WTC11 (cell line): ENCODE data around the gene STARD13. TPM values are rescaled to one million over a fixed set of nuclear protein-coding genes. Genes with fewer than 3 reads are reported as not detected.

Experiments
- ATAC-seq: fragments of 200-7000 bp; cut with Tn5 transposase; 2 replicates; pipeline ENCODE4 v1.10.0; 2021; ENCODE audit warnings: mild to moderate bottlenecking, moderate library complexity
- CTCF ChIA-PET: fragments of 300-600 bp; sonication (Branson Sonifier 250); formaldehyde crosslinking; loops from one replicate; lab custom pipeline; 2021; ENCODE audit warnings: antibody characterized with exemption; lab: Charles Lee
- POLR2A ChIA-PET: fragments of 350-600 bp; sonication (Branson Sonifier 250); formaldehyde crosslinking; loops from one replicate; lab custom pipeline; 2021; ENCODE audit warnings: antibody characterized with exemption; lab: Charles Lee
- DNase-seq: peaks from one replicate; pipeline ENCODE4 v3.0.0; 2021; ENCODE audit warnings: low spot score
- H3K27ac Mint-ChIP-seq: 2 replicates; pipeline ENCODE4 v1.8.0; 2021; ENCODE audit warnings: mixed read lengths
- H3K27me3 Mint-ChIP-seq: 2 replicates; pipeline ENCODE4 v1.8.0; 2021; ENCODE audit warnings: low read depth, mild to moderate bottlenecking, moderate library complexity, mixed read lengths
- H3K36me3 Mint-ChIP-seq: 2 replicates; pipeline ENCODE4 v1.8.0; 2021; ENCODE audit warnings: mixed read lengths
- H3K4me1 Mint-ChIP-seq: 2 replicates; pipeline ENCODE4 v1.8.0; 2022; ENCODE audit warnings: mixed read lengths
- H3K4me3 Mint-ChIP-seq: 2 replicates; pipeline ENCODE4 v1.8.0; 2021; ENCODE audit warnings: mild to moderate bottlenecking, moderate library complexity, mixed read lengths
- H3K9me3 Mint-ChIP-seq: 2 replicates; pipeline ENCODE4 v1.8.0; 2021; ENCODE audit warnings: mixed read lengths
- CREM ChIP-seq: sonication (generic); formaldehyde crosslinking; IDR thresholded peaks from 2 replicates; pipeline ENCODE4 v1.8.1; 2022; ENCODE audit warnings: mild to moderate bottlenecking, missing genetic modification reagents, moderate library complexity
- E2F1 ChIP-seq: sonication (generic); formaldehyde crosslinking; IDR thresholded peaks from 2 replicates; pipeline ENCODE4 v1.8.0; 2022; ENCODE audit warnings: mild to moderate bottlenecking, missing genetic modification reagents
- ERG ChIP-seq: fragments of 250-450 bp; sonication (Bioruptor Pico); IDR thresholded peaks from 2 replicates; pipeline ENCODE4 v1.8.0; 2021; ENCODE audit warnings: mild to moderate bottlenecking
- ETV6 ChIP-seq: sonication (generic); formaldehyde crosslinking; IDR thresholded peaks from 2 replicates; pipeline ENCODE4 v1.8.1; 2022; ENCODE audit warnings: mild to moderate bottlenecking, missing genetic modification reagents
- FOXP4 ChIP-seq: sonication (generic); formaldehyde crosslinking; IDR thresholded peaks from 2 replicates; pipeline ENCODE4 v1.8.0; 2022; ENCODE audit warnings: mild to moderate bottlenecking, missing genetic modification reagents
- GABPB1 ChIP-seq: sonication (generic); formaldehyde crosslinking; IDR thresholded peaks from 2 replicates; pipeline ENCODE4 v1.8.1; 2023; ENCODE audit warnings: mild to moderate bottlenecking, missing genetic modification reagents
- GRHL2 ChIP-seq: fragments of 250-450 bp; sonication (Bioruptor Pico); IDR thresholded peaks from 2 replicates; pipeline ENCODE4 v1.8.0; 2022; ENCODE audit warnings: mild to moderate bottlenecking, moderate library complexity; ENCODE audit not compliant: insufficient replicate concordance, severe bottlenecking
- GTF2I ChIP-seq: fragments of 250-450 bp; sonication (Bioruptor Pico); conservative IDR thresholded peaks from 2 replicates; pipeline ENCODE4 v1.4.0; 2021; ENCODE audit warnings: mild to moderate bottlenecking
- IRF2 ChIP-seq: sonication (generic); formaldehyde crosslinking; IDR thresholded peaks from 2 replicates; pipeline ENCODE4 v1.8.0; 2022; ENCODE audit warnings: low read depth, missing genetic modification reagents, borderline replicate concordance
- JAZF1 ChIP-seq: fragments of 250-450 bp; sonication (Bioruptor Pico); IDR thresholded peaks from 2 replicates; pipeline ENCODE4 v1.9.0; 2021; ENCODE audit warnings: moderate library complexity, mild to moderate bottlenecking, inconsistent platforms
- JUN ChIP-seq: sonication (generic); formaldehyde crosslinking; IDR thresholded peaks from 2 replicates; pipeline ENCODE4 v1.8.0; 2023; ENCODE audit warnings: mild to moderate bottlenecking, missing genetic modification reagents
- NFE2L1 ChIP-seq: sonication (generic); formaldehyde crosslinking; IDR thresholded peaks from 2 replicates; pipeline ENCODE4 v1.8.1; 2023; ENCODE audit warnings: missing genetic modification reagents
- NR3C1 ChIP-seq: sonication (generic); formaldehyde crosslinking; conservative IDR thresholded peaks from 2 replicates; pipeline ENCODE4 v1.8.1; 2023; ENCODE audit warnings: low read depth, mild to moderate bottlenecking, missing genetic modification reagents
- RELA ChIP-seq: sonication (generic); formaldehyde crosslinking; IDR thresholded peaks from 2 replicates; pipeline ENCODE4 v1.8.1; 2022; ENCODE audit warnings: missing genetic modification reagents, mild to moderate bottlenecking, borderline replicate concordance
- SMAD3 ChIP-seq: sonication (generic); formaldehyde crosslinking; IDR thresholded peaks from 2 replicates; pipeline ENCODE4 v1.8.0; 2022; ENCODE audit warnings: missing genetic modification reagents, mild to moderate bottlenecking, borderline replicate concordance
- SOX15 ChIP-seq: fragments of 250-450 bp; sonication (Bioruptor Pico); IDR thresholded peaks from 2 replicates; pipeline ENCODE4 v1.9.0; 2021; ENCODE audit warnings: mild to moderate bottlenecking
- ZNF121 ChIP-seq: sonication (generic); formaldehyde crosslinking; IDR thresholded peaks from 2 replicates; pipeline ENCODE4 v1.8.0; 2023; ENCODE audit warnings: missing genetic modification reagents
- ZNF512 ChIP-seq: sonication (generic); formaldehyde crosslinking; IDR thresholded peaks from 2 replicates; pipeline ENCODE4 v1.8.1; 2022; ENCODE audit warnings: missing genetic modification reagents, borderline replicate concordance
- total RNA-seq: library from RNA; stranded (reverse); gene quantifications from 3 replicates; pipeline ENCODE4 v1.2.3, GENCODE V29; 2021
- TF ChIP-seq, protein P1 (sequence below): sonication (generic); formaldehyde crosslinking; IDR thresholded peaks from 2 replicates; pipeline ENCODE4 v1.8.1; 2022; ENCODE audit warnings: low read depth, missing genetic modification reagents, borderline replicate concordance

STARD13 gene
- total RNA-seq, 1 experiment from 2014 or later: 4.4 TPM

DNA sequence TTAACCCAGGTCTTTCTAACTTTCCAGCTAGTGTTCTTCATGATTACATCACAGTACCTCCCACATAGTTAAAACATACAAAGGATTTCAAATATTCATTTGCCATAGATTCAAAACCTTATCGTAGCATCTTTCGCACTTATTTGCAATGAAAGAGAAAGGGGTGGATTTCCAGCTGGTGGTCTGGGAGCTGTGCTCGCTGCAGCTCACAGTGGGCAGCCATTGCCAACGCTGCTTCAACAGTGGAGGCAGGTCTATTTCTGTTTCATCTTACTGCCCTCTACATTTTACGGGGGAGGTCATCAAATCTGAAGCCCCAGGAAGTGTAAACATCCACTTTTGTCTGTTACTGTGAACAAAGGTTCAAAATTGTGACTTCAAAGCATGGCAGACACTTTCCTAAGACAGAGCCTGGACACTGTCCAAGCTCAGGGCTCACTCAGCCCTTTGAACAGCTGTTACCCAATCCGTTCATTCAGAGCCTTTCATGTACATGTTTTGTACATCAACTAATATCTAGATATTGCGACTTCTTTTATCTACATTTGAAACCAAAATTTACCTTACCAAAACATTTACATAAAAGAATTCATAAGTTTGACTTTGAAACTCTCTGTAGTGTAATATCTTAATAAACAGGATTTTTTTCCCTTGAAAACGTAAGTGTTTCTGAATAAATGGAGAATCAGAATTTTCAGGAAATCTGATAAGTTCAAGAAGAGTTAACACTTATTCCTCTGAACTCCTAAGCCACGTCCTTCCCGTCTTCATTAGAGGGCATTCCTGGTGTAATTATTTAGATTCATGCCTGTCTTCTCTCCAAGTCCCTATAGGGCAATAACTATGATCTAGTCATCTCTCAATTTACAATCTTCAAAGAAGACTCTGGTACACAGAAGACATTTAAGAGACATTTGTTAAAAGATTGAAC lies 25.1 kb downstream of the STARD13 start:
- Mint-ChIP-seq H3K4me3 (no peak overlapping the region), H3K27me3 (no peaks in the 10 kb centered on the region), H3K9me3 (no peaks in the 10 kb centered on the region), H3K27ac (peak overlapping the region; percentile 42; the same call in 1 of the 2 replicates), H3K4me1 (peaks cover 80% of the 10 kb centered on the region), H3K36me3 (no peaks in the 10 kb centered on the region)
- no peak for TF ChIP-seq ZNF512 (CRISPR knock-in tag)
- no peak for TF ChIP-seq ETV6 (CRISPR knock-in tag)
- TF ChIP-seq NFE2L1 (CRISPR knock-in tag): no peak
- TF ChIP-seq NR3C1 (CRISPR knock-in tag): no peak
- TF ChIP-seq GABPB1 (CRISPR knock-in tag): peak; percentile 55; the same call in 1 of the 2 replicates
- DNase-seq (no peak), ATAC-seq (no peak)
- ChIA-PET POLR2A (no interaction called here), CTCF (interaction anchor here (0.8 to 1.4 kb wide), 2 partner anchors 32 to 501 kb away, joined by 3 to 6 read pairs; no protein-coding TSS in a partner anchor)

- no peaks in the 10 kb centered on the region for H3K36me3 Mint-ChIP-seq
- peak overlapping the region; percentile 97 for H3K27ac Mint-ChIP-seq
- no peaks in the 10 kb centered on the region for H3K27me3 Mint-ChIP-seq
- TF ChIP-seq ETV6 (CRISPR knock-in tag): peak; percentile 45; the same call in 1 of the 2 replicates
- TF ChIP-seq GABPB1 (CRISPR knock-in tag): peak; percentile 82
- no peak for TF ChIP-seq E2F1 (CRISPR knock-in tag)
- ATAC-seq (peak; percentile 77), DNase-seq (no peak)
- H3K4me1 Mint-ChIP-seq: peaks cover 68% of the 10 kb centered on the region
- no peak overlapping the region for H3K4me3 Mint-ChIP-seq
- POLR2A ChIA-PET: no interaction called here
- H3K9me3 Mint-ChIP-seq: no peaks in the 10 kb centered on the region
- CTCF ChIA-PET: interaction anchor here (0.8 to 1.4 kb wide), 2 partner anchors 31 to 502 kb away, joined by 3 to 6 read pairs; no protein-coding TSS in a partner anchor
These were observed 26.3 kb downstream of the STARD13 start for GRCh38 chr13:33259296-33259695.

GRCh38 chr13:33258808-33259193 lies 26.8 kb downstream of the STARD13 start:
- Mint-ChIP-seq H3K4me1 (peaks cover 63% of the 10 kb centered on the region), H3K27ac (peak overlapping the region; percentile 97), H3K4me3 (no peak overlapping the region), H3K36me3 (no peaks in the 10 kb centered on the region), H3K27me3 (no peaks in the 10 kb centered on the region), H3K9me3 (no peaks in the 10 kb centered on the region)
- ATAC-seq: no peak
- CTCF ChIA-PET: no interaction called here
- POLR2A ChIA-PET: no interaction called here
- DNase-seq: no peak
- TF ChIP-seq ERG (CRISPR knock-in tag): no peak
- TF ChIP-seq GABPB1 (CRISPR knock-in tag): no peak; the same call in 1 of the 2 replicates
- TF ChIP-seq JUN (CRISPR knock-in tag): no peak
- TF ChIP-seq SOX15: no peak
- no peak for TF ChIP-seq GRHL2 (CRISPR knock-in tag)
- TF ChIP-seq GTF2I (CRISPR knock-in tag): no peak
- TF ChIP-seq ZNF121 (CRISPR knock-in tag): no peak
- TF ChIP-seq, protein P1, sequence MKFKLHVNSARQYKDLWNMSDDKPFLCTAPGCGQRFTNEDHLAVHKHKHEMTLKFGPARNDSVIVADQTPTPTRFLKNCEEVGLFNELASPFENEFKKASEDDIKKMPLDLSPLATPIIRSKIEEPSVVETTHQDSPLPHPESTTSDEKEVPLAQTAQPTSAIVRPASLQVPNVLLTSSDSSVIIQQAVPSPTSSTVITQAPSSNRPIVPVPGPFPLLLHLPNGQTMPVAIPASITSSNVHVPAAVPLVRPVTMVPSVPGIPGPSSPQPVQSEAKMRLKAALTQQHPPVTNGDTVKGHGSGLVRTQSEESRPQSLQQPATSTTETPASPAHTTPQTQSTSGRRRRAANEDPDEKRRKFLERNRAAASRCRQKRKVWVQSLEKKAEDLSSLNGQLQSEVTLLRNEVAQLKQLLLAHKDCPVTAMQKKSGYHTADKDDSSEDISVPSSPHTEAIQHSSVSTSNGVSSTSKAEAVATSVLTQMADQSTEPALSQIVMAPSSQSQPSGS (CRISPR knock-in tag): no peak
- TF ChIP-seq FOXP4 (CRISPR knock-in tag): no peak
- TF ChIP-seq CREM (CRISPR knock-in tag): no peak
- no peak for TF ChIP-seq IRF2 (CRISPR knock-in tag)
- no peak for TF ChIP-seq SMAD3 (CRISPR knock-in tag)
- no peak for TF ChIP-seq RELA
- no peak for TF ChIP-seq JAZF1 (CRISPR knock-in tag)
